WTC11 (cell line): ENCODE results near the gene ARHGAP19. TPM values are rescaled to one million over a fixed set of nuclear protein-coding genes. Genes with fewer than 3 reads are reported as not detected.

Source experiments
- ATAC-seq: fragments of 200-7000 bp; cut with Tn5 transposase; 2 replicates; pipeline ENCODE4 v1.10.0; 2021; ENCODE audit warnings: mild to moderate bottlenecking, moderate library complexity
- CTCF ChIA-PET: fragments of 300-600 bp; sonication (Branson Sonifier 250); formaldehyde crosslinking; loops from one replicate; lab custom pipeline; 2021; ENCODE audit warnings: antibody characterized with exemption; lab: Charles Lee
- POLR2A ChIA-PET: fragments of 350-600 bp; sonication (Branson Sonifier 250); formaldehyde crosslinking; loops from one replicate; lab custom pipeline; 2021; ENCODE audit warnings: antibody characterized with exemption; lab: Charles Lee
- DNase-seq: peaks from one replicate; pipeline ENCODE4 v3.0.0; 2021; ENCODE audit warnings: low spot score
- H3K27ac Mint-ChIP-seq: 2 replicates; pipeline ENCODE4 v1.8.0; 2021; ENCODE audit warnings: mixed read lengths
- H3K27me3 Mint-ChIP-seq: 2 replicates; pipeline ENCODE4 v1.8.0; 2021; ENCODE audit warnings: low read depth, mild to moderate bottlenecking, moderate library complexity, mixed read lengths
- H3K36me3 Mint-ChIP-seq: 2 replicates; pipeline ENCODE4 v1.8.0; 2021; ENCODE audit warnings: mixed read lengths
- H3K4me1 Mint-ChIP-seq: 2 replicates; pipeline ENCODE4 v1.8.0; 2022; ENCODE audit warnings: mixed read lengths
- H3K4me3 Mint-ChIP-seq: 2 replicates; pipeline ENCODE4 v1.8.0; 2021; ENCODE audit warnings: mild to moderate bottlenecking, moderate library complexity, mixed read lengths
- H3K9me3 Mint-ChIP-seq: 2 replicates; pipeline ENCODE4 v1.8.0; 2021; ENCODE audit warnings: mixed read lengths
- AFF4 ChIP-seq: sonication (generic); formaldehyde crosslinking; IDR thresholded peaks from 2 replicates; pipeline ENCODE4 v1.8.1; 2023; ENCODE audit warnings: mild to moderate bottlenecking, missing genetic modification reagents, borderline replicate concordance
- ATF2 ChIP-seq: sonication (generic); formaldehyde crosslinking; IDR thresholded peaks from 2 replicates; pipeline ENCODE4 v1.8.1; 2022; ENCODE audit warnings: low read depth, missing genetic modification reagents, borderline replicate concordance
- E2F1 ChIP-seq: sonication (generic); formaldehyde crosslinking; IDR thresholded peaks from 2 replicates; pipeline ENCODE4 v1.8.0; 2022; ENCODE audit warnings: mild to moderate bottlenecking, missing genetic modification reagents
- ESRRA ChIP-seq: sonication (generic); formaldehyde crosslinking; IDR thresholded peaks from 2 replicates; pipeline ENCODE4 v1.8.1; 2022; ENCODE audit warnings: mild to moderate bottlenecking, missing genetic modification reagents, borderline replicate concordance
- GTF2I ChIP-seq: fragments of 250-450 bp; sonication (Bioruptor Pico); conservative IDR thresholded peaks from 2 replicates; pipeline ENCODE4 v1.4.0; 2021; ENCODE audit warnings: mild to moderate bottlenecking
- NFATC4 ChIP-seq: fragments of 250-450 bp; sonication (Bioruptor Pico); IDR thresholded peaks from 2 replicates; pipeline ENCODE4 v1.9.0; 2021; ENCODE audit warnings: mild to moderate bottlenecking
- SMAD3 ChIP-seq: sonication (generic); formaldehyde crosslinking; IDR thresholded peaks from 2 replicates; pipeline ENCODE4 v1.8.0; 2022; ENCODE audit warnings: missing genetic modification reagents, mild to moderate bottlenecking, borderline replicate concordance
- SMAD4 ChIP-seq: sonication (generic); formaldehyde crosslinking; IDR thresholded peaks from 2 replicates; pipeline ENCODE4 v1.8.0; 2022; ENCODE audit warnings: mild to moderate bottlenecking, missing genetic modification reagents
- TCF7 ChIP-seq: sonication (generic); formaldehyde crosslinking; IDR thresholded peaks from 2 replicates; pipeline ENCODE4 v1.8.0; 2022; ENCODE audit warnings: mild to moderate bottlenecking, low read depth, missing genetic modification reagents, moderate library complexity
- TEAD1 ChIP-seq: sonication (generic); formaldehyde crosslinking; IDR thresholded peaks from 2 replicates; pipeline ENCODE4 v1.8.0; 2022; ENCODE audit warnings: mild to moderate bottlenecking, missing genetic modification reagents
- USF1 ChIP-seq: sonication (generic); formaldehyde crosslinking; IDR thresholded peaks from 2 replicates; pipeline ENCODE4 v1.8.0; 2022; ENCODE audit warnings: mild to moderate bottlenecking, missing genetic modification reagents
- ZNF232 ChIP-seq: sonication (generic); formaldehyde crosslinking; IDR thresholded peaks from 2 replicates; pipeline ENCODE4 v1.8.0; 2022; ENCODE audit warnings: mild to moderate bottlenecking, missing genetic modification reagents
- ZNF263 ChIP-seq: sonication (generic); formaldehyde crosslinking; IDR thresholded peaks from 2 replicates; pipeline ENCODE4 v1.8.1; 2022; ENCODE audit warnings: low read depth, mild to moderate bottlenecking, moderate library complexity, missing genetic modification reagents
- ZNF423 ChIP-seq: fragments of 250-450 bp; sonication (Bioruptor Pico); IDR thresholded peaks from 2 replicates; pipeline ENCODE4 v2.1.2; 2022; ENCODE audit warnings: mild to moderate bottlenecking, moderate library complexity
- total RNA-seq: library from RNA; stranded (reverse); gene quantifications from 3 replicates; pipeline ENCODE4 v1.2.3, GENCODE V29; 2021
- TF ChIP-seq, protein P1 (sequence below): fragments of 250-450 bp; sonication (Bioruptor Pico); conservative IDR thresholded peaks from 2 replicates; pipeline ENCODE4 v1.9.0; 2021; ENCODE audit warnings: mild to moderate bottlenecking
- TF ChIP-seq, protein P2 (sequence below): sonication (generic); formaldehyde crosslinking; conservative IDR thresholded peaks from 2 replicates; pipeline ENCODE4 v1.8.1; 2023; ENCODE audit warnings: mild to moderate bottlenecking, low read depth, missing genetic modification reagents, moderate library complexity

ARHGAP19 gene
- total RNA-seq, 1 experiment from 2014 or later = 42.2 TPM

- CTCF ChIA-PET = interaction anchor here (0.6 to 3.5 kb wide), 17 partner anchors 12 to 296 kb away, joined by 3 to 31 read pairs (median 4); partner anchors contain the start of genes FRAT1 and RRP12
Observed at GRCh38 chr10:97333351-97333600, 40.8 kb upstream of the ARHGAP19 start.

DNA sequence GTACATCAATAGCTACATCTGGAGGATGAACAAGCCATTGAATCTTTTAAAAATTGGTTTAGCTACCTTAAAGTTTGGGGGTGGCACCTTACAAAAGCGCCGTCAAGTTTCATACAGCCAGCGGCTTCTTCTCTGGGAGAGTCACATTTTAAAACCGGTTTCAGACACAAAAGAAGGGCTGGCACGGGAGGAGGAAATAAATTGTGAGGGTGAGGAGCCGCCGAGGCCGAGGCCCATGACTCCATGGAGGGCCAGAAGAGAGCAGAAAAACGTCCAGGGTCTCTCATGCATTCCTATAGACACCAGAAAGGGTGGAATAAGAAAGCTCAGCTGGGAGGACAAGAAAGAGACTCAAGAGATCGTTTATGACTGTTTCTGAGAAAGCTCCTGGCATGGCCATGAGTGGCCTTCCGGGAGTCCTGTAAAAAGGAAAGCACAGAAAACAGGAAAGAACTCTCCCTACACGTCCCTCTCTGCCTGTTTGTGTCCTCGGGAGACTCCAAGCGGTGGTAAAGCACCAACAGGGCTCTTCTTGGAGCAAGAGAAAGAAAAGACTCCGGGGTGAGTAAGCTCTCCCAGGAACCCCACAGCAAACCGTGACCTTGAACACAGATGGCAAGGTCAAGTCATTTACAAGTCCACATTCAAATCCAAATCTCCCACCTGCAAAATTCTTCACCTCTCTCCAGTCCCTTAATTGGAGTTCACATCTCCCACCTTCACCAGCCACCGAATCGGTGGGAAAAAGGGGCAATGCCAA, 40.3 kb upstream of the ARHGAP19 start:
- Mint-ChIP-seq H3K9me3 (no peaks in the 10 kb centered on the region), H3K27me3 (no peaks in the 10 kb centered on the region), H3K27ac (peak overlapping the region; percentile 97), H3K36me3 (peaks cover 10% of the 10 kb centered on the region), H3K4me1 (peaks cover 59% of the 10 kb centered on the region), H3K4me3 (peak overlapping the region; percentile 86)
- TF ChIP-seq E2F1 (CRISPR knock-in tag) (no peak), ESRRA (peak; percentile 20; the same call in 1 of the 2 replicates), ZNF423 (no peak), AFF4 (CRISPR knock-in tag) (0 out of 2 replicates have a peak, but pooled peaks have one; percentile 5), TCF7 (no peak)
- DNase-seq (peak; percentile 34), ATAC-seq (0 out of 2 replicates have a peak, but pooled peaks have one; percentile 2)
- ChIA-PET CTCF (interaction anchor here (0.6 to 3.5 kb wide), 17 partner anchors 11 to 295 kb away, joined by 3 to 31 read pairs (median 4); partner anchors contain the start of genes FRAT1 and RRP12), POLR2A (interaction anchor here (2.0 to 5.9 kb wide), 3 partner anchors 11 to 41 kb away, joined by 11 to 46 read pairs (median 12); partner anchors contain the start of genes ARHGAP19 and FRAT1)

More at GRCh38 chr10:97333351-97333600, 40.8 kb upstream of the ARHGAP19 start:
- Mint-ChIP-seq H3K36me3 (peaks cover 10% of the 10 kb centered on the region), H3K27ac (peak overlapping the region; percentile 97), H3K4me1 (peaks cover 59% of the 10 kb centered on the region), H3K27me3 (no peaks in the 10 kb centered on the region), H3K4me3 (peak overlapping the region; percentile 86), H3K9me3 (no peaks in the 10 kb centered on the region)
- peak; percentile 46 for DNase-seq
- ATAC-seq = peak; percentile 6; the same call in 1 of the 2 replicates
- POLR2A ChIA-PET = interaction anchor here (2.0 to 5.9 kb wide), 3 partner anchors 11 to 41 kb away, joined by 11 to 46 read pairs (median 12); partner anchors contain the start of genes ARHGAP19 and FRAT1
- TF ChIP-seq ESRRA = no peak
- TF ChIP-seq, protein P1, sequence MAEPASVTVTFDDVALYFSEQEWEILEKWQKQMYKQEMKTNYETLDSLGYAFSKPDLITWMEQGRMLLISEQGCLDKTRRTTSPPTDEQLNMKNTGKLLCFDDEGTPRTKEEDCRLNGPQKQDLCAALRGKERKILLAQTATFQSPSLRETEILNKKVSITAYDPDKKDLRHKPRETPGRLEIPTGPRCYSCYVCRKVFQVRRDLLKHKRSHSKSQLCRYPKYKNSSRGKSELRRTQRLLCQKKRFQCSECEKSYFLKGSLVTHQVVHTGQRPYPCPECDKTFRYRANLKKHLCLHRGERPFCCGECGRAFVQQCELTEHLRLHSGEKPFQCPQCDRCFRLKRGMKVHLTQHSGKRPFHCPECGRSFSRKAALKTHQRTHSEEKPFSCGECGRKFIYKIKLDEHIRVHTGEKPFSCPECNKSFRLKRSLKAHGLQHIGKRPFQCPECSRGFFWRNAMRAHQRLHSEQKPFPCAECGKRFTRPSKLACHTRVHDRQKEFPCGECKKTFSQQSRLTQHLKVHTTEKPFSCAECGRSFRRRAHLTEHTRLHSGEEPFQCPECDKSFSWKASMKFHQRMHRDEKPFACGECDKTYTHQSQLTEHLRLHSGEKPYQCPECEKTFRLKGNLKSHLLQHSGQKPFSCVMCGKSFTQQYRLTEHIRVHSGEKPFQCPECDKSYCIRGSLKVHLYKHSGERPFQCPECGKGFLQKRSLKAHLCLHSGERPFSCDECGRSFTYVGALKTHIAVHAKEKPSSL (CRISPR knock-in tag) = no peak
- no peak for TF ChIP-seq TEAD1 (CRISPR knock-in tag)

DNA sequence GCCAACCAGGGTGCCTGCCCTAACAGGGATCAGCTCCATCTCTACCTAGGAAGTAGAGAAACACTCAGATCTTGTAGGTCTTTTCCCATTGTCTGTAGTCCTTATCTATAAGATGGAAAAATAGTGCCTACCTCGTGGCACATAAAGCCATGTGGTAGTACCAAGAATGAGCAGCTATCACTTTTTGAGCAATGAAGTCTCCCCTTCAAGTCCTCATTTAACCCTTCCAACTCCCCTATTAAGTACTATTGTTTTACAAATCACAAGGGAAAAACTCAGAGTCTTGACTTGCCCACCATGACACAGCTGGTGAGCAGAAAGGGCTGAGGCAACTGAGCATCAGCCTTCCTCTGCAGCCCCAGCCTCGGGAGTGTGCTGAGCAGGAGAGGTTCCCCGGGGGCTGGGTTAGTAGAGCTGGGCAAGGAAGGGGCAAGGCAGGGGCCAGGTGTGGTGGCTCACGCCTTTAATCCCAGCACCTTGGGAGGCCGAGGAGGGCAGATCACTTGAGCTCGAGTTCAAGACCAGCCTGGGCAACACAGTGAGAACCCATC, 38.8 kb upstream of the ARHGAP19 start:
- peaks cover 51% of the 10 kb centered on the region for H3K4me1 Mint-ChIP-seq
- POLR2A ChIA-PET = interaction anchor here (5.9 kb wide), 1 partner anchor 12 kb away, joined by 46 read pairs; the partner anchor contains the start of gene FRAT1
- H3K36me3 Mint-ChIP-seq = peaks cover 10% of the 10 kb centered on the region
- DNase-seq (peak; percentile 24), ATAC-seq (peak; percentile 8)
- H3K4me3 Mint-ChIP-seq = peak overlapping the region; percentile 86
- H3K27ac Mint-ChIP-seq = peak overlapping the region; percentile 65
- CTCF ChIA-PET = interaction anchor here (0.6 to 3.9 kb wide), 5 partner anchors 12 to 146 kb away, joined by 3 to 31 read pairs (median 4); partner anchors contain the start of genes FRAT1 and SLIT1
- H3K27me3 Mint-ChIP-seq = no peaks in the 10 kb centered on the region
- no peaks in the 10 kb centered on the region for H3K9me3 Mint-ChIP-seq
- TF ChIP-seq ZNF423 (no peak), SMAD4 (CRISPR knock-in tag) (no peak), USF1 (CRISPR knock-in tag) (no peak), ZNF232 (CRISPR knock-in tag) (no peak), ZNF263 (CRISPR knock-in tag) (no peak), ATF2 (CRISPR knock-in tag) (no peak), NFATC4 (CRISPR knock-in tag) (no peak), SMAD3 (CRISPR knock-in tag) (no peak), GTF2I (0 out of 2 replicates have a peak, but pooled peaks have one; percentile 13)
- TF ChIP-seq, protein P2, sequence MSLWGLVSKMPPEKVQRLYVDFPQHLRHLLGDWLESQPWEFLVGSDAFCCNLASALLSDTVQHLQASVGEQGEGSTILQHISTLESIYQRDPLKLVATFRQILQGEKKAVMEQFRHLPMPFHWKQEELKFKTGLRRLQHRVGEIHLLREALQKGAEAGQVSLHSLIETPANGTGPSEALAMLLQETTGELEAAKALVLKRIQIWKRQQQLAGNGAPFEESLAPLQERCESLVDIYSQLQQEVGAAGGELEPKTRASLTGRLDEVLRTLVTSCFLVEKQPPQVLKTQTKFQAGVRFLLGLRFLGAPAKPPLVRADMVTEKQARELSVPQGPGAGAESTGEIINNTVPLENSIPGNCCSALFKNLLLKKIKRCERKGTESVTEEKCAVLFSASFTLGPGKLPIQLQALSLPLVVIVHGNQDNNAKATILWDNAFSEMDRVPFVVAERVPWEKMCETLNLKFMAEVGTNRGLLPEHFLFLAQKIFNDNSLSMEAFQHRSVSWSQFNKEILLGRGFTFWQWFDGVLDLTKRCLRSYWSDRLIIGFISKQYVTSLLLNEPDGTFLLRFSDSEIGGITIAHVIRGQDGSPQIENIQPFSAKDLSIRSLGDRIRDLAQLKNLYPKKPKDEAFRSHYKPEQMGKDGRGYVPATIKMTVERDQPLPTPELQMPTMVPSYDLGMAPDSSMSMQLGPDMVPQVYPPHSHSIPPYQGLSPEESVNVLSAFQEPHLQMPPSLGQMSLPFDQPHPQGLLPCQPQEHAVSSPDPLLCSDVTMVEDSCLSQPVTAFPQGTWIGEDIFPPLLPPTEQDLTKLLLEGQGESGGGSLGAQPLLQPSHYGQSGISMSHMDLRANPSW = no peak
